Measurements from ENCODE around the gene NPNT.

NPNT gene

DNA sequence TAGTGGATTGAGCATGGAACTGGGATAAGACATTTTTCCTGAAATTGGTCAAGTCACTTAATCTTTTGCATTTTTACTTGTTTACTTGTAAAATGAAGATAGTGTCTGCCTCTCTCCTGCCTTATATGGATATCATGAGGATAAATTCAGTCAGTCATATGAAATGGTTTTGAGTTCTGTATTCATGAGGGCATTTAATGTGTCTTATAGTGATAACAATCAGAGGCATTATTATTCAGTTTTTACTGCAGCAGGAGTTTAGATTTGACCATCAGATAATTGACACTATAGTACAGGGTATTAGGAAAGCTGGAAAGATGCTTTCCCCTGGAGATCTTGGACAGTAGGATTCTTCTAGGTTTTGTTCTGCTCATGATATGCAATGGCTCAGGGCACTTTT, 26.0 kb downstream of the NPNT start:
- DNase-seq = no peak

DNA sequence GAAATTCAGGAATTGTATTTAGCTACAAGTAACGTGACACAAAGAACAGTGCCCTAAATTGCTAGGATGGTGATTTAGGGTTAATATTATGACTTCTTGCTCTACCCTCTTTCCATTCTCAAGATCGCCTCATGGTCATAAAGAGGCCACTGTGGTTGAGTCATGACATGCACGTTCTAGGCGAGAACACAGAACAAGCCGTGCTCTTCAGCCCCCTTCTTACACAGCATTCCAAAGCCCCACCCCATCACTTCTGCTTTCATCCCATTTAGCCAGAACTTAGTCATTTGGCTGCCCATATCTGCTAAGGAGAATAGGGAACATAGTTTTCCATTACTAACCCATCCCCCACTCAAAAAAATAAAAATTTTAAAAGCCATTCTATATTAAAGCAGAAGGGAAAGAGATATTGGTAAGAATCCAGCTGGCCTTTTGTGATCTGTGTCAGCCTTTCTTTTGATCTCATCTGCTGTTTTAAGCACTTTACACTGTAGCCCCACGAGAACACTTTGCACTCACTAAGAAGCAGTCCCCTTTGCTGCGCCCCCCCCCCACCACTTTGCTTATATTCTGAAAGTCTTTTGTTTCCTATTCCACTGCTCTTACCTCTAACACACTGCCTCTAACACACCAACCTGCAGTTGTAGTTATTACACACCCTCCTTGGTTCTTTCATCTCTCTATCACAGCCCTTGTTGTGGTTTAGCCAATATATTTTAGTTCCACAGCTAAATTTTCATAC, 28.4 kb downstream of the NPNT start:
- no peak for DNase-seq

DNA sequence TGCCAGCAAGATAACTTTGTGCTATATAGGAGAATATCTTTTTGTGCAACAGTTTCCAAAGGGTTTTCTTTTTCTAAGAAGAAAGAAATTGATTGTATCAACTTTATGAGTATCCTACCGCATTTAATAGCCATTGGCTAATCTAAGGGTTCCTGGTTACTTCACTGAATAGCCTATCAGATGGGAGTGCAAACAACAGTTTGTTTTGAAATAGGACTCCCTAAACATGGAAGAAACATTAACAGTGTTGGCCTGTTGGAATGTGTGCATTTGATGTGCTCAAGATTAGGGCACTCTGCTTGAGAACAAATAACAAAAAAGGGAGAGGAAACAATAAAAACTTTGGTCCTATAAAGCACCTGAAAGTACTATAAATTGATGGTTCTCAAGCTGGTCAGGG, 29.1 kb downstream of the NPNT start:
- no peak for DNase-seq

DNA sequence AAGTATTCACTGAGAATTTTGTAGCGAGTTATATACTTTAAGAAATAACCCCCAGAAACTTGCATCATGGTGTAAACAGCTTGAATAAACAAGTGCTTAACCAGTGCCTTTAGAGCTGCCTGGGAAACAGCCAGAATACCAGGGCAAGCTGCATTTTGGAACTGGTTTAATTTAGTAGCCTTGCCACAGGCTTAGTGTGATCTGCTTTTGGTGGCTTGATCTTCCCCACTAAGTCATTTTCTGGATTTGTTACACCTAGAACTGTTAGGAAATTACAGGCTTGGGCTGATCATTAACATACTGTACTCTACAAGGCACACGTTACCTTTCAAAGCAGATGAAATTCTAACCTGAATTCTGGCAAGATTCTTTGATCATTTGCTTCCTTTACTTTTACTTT, 35.4 kb downstream of the NPNT start:
- DNase-seq = no peak

DNA sequence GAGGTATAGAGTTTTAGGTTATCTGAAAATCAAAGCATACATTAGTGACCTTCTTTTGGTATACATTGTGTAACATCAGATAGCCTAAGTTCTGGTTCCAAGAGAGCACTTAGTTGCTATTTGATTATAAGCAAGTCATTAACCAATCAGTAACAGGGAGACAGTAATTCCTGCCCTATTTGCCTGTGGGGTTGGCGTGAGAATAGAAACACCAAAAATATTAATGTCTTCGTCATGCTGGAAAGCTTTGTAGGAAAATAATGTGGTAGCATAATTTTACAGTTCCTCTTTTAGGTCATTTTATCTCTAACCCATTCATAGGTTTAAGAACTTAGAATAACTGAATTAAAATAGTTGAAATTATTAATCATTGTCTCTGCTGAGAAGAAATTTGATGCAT, 37.8 kb downstream of the NPNT start:
- no peak for DNase-seq

DNA sequence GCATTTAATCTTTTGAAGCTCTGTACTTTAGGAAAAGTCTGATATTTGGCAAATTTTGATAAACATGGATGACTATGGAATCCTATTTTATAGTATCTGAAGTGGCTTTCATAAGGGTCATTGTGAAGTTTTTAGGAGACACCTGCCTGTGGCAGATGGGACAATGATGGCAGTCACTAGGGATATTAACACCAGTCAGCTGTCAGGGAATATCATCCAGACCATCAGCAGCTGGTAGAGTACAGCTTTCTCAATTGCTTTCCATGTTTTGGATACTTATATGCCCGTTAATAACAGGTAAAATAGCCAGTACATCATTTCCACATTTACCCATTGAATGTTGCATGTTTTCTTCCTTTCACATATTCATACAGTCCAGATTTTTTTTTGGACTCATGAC, 39.1 kb downstream of the NPNT start:
- DNase-seq = no peak

DNA sequence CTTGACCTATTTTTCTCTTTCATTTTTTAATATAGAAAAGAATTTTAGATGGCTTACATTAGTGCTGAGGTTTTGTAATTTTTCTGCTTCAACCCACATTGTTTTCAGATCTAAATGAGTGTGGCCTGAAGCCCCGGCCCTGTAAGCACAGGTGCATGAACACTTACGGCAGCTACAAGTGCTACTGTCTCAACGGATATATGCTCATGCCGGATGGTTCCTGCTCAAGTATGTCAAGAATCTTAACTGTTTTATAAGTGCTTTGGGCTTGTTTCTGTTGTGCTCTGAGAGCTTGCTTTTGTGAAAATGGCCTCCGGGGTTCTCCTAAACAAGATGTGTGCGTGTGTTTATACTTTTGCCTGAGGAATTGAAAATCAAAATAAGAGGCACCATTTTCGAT, 41.6 kb downstream of the NPNT start:
- DNase-seq = no peak

DNA sequence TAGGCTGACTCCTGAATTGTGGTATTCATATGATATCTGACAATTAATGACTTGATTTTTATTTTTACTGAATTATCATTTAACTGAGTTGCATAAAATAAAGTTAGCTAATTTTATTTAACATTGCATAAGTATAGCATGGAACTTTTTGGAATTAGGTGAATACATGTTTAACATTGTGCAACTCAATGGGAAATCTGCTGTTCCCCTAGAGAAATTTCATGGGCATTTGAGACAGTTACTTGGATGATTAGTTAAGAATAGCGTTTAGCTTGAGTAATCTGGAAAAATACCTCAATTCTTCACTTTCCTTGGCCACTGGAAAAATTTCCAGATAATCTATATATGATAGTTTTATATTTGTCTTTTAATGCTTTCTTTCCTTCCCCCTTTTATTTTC, 42.5 kb downstream of the NPNT start:
- no peak for DNase-seq

DNA sequence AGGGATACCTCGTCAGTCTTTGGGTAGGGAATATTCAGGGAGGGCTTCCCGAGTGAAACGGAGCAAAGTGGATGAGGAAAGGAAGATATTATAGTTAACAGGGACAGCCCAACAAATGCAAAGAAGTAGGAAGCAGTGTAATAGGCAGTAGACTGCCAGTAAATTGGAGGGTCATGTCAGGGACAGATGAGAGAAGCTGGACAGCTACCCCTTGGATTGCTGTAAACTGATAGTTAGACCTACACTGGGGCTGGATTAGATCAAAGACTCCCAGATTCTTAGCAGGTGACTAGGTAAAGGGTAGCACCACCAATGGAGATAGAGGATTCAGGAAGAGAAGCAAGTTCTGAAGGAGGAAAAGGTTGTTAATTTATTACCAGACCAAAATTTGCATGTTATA, 48.0 kb downstream of the NPNT start:
- no peak for DNase-seq

DNA sequence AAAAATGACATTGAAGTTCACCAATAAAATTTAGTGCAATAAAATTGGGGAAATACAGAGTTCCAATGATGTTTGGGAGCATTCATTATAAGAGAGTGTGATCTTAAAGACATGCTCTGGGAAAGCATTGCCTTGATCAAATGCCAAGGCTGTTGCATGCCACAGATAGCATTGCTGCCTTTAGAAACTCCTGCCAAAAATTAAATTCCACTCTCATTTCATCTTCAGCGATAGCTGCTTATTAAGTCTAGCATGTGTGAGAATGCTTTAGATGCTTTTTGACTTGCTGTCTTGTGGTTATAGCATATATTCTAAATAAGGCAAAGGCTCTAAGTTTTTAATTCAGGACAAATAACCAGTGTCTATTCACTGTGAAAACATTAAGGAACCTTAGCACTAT, 49.3 kb downstream of the NPNT start:
- no peak for DNase-seq

DNA sequence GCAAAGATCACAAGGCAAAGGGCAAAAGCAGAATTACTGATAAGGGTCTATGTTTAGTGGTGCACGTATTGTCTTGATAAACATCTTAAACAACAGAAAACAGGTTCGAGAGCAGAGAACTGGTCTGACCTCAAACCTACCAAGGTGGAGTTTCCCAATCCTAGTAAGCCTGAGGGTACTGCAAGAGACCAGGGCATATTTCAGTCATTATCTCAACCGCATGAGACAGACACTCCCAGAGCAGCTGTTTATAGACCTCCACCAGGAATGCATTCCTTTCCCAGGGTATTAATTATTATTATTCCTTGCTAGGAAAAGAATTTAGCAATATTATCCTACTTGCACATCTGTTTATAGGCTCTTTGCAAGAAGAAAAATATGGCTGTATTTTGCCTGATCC, 51.5 kb downstream of the NPNT start:
- no peak for DNase-seq

DNA sequence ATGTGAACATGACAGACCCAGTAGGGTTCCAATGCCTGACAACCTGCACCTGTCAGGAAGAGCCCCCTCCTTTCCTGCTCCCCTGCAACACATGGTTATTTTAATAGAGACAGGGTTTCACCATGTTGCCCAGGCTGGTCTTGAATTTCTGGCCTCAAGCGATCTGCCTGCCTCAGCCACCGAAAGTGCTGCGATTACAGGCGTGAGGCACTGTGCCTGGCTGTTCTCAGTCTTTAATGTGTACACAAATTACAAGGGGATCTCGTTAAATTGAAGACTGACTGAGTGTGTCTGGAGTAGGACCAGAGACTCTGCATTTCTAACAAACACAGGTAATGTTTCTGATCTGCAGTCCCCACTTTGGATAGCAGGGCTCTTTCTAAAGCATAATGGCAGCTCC, 55.4 kb downstream of the NPNT start:
- peak; percentile 73 for DNase-seq

DNA sequence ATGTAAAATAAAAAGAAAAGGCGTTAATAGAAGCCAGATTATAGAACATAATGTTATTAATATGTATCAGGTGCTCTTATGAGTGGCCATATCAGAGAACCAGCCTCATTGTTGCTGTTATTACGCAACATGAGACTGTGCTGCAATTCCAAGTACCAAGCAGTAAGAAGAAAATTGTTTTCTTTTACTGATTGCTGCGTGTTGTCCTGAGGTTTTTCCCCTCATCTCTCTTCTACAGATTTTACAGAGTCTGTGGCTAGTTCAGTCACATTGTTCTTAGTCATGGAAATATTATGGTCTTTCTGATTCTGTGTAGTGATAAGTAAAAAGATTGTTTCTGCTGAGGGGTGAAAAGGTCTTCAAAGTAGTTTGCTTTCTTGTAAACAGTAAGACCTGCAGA, 55.9 kb downstream of the NPNT start:
- DNase-seq = no peak

DNA sequence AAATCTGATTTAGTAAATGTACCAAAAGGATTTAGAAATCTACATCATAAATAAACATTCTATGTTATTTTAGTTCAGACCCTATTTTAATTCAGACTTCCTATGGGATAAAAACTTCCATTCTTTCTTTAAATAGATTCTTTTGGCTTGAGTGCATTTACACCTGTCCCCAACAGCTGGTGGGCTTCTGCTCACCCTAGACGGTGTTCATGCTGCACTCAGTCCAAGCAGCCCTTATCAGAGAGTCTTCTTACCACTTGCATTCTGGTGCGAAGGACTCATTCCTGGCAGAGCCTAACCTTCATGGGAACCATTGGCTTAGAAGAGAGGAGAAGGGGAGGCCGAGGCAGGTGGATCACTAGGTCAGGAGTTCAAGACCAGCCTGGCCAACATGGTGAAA, 57.3 kb downstream of the NPNT start:
- no peak for DNase-seq

DNA sequence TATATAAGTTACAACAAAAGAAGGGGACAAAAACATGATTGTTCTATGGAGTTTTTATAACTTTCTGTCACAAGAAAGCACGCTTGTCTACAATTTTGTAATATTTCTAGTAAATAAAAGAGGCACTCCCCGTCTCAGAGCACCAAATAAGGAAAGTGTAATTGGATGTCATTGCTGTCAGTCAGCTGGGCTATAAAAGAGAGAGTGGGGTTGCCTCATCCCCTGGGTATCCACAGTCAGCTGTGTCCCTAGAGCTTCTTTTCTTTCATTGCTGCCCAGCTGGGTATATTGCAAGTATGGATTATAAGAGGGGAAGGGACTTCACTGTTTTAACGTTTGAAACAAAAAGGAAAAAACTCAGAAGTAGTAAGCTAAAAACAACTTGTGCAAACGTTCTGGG, 61.3 kb downstream of the NPNT start:
- no peak for DNase-seq

DNA sequence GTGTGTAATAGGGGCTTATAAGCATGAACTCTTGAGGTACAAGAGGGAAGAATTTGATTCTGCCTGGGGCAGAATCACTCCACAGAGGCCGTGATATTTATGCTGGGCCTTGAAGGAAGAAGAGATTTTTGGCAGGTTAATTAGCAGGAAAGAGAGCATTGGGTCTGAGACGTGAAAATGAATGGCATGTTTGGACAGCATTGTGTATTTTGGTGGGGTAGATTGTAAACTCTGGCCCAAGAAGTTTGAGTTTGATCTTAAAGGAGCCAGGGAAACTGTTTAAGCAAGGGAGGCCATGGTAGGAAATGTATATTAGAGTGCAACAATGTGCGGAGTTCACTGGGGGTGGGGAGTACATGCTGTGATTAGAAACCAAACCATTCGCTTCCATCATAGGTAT, 62.4 kb downstream of the NPNT start:
- DNase-seq = no peak

DNA sequence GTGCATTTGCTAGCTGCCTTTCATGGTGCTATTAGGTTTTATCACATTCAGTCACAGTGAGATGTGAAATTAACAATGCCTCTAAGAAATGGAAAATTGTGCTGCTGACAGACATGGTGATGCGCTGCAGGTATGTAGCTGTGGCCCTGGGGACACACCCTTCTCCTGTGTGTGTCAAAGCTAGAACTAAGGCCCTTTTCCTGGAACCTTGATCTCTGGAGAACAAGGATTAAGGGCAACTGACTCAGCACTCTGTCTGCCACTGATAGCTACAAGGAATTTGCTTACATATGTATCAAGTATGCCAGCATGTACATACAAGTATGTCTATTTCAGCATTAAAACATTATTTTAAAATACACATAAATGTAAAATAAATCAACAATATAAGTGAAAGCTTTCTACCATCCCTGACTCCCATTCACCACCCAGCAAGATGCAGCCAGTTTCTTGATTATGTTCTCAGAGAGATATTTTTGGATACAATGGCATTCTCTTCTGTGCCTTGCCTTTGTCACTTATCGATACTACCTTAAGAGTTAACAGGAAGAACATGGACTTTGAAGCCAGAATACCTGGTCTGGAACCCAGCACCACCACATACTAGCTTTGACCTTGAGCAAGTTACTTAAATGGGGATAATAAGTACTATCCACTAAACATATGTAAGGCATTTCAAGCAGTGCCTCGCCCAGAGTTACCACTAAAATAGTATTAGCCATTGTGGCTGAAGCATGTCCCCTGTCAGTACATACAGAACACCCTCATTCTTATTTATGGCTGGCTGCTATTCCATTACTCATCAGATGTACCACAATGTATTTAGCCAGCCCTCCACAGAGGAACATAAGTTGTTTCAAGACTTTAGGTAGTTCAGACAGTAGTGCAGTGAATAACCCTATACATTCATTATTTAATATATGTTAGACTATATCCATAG, 68.5 kb downstream of the NPNT start:
- no peak for DNase-seq

DNA sequence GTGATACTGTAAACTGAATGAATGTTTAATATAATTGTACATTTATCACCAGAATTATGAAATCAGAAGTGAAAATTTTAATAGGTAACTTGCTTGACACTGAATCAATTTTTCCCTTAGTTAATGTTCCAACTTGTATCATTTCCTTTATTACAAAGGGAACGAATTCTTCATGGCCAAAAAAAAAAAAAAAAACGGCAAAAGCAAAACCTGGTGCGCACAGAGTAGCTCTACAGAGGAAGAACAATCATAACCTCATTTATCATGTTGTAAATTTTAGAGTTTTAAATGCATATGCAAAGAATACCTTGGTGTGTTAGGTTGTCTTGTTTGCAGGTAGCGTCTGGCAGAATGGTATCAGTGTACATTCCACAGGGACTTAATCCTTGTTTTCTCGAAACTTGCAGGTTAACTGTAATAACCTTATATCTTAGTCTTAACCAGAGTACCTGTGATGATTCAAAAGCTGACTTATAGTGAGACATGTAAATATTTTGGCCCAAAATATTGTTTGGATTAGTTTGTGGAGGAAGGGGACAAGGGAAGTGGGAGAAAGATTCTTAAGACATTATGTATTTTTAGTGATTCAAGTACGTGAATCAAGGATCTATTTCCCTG, 70.0 kb downstream of the NPNT start:
- DNase-seq = no peak

DNA sequence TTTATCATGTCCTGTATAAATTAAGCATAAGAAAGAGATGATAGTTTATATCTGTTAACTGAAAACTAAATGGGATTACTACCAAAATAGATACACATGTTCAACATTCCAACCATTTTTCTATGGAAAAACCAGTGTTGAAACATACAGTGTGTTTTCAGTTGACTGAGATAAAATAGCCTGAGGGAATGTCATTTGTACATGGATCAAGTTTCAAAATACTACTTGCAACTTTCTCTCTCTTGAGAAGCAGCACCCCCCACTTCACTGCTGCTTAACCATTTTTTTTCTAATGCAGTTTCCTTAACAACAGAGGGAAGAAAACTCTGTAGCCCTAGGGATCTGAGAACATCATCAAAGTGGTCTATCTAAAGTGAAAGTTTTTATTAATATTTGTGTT, 70.8 kb downstream of the NPNT start:
- DNase-seq = no peak

DNA sequence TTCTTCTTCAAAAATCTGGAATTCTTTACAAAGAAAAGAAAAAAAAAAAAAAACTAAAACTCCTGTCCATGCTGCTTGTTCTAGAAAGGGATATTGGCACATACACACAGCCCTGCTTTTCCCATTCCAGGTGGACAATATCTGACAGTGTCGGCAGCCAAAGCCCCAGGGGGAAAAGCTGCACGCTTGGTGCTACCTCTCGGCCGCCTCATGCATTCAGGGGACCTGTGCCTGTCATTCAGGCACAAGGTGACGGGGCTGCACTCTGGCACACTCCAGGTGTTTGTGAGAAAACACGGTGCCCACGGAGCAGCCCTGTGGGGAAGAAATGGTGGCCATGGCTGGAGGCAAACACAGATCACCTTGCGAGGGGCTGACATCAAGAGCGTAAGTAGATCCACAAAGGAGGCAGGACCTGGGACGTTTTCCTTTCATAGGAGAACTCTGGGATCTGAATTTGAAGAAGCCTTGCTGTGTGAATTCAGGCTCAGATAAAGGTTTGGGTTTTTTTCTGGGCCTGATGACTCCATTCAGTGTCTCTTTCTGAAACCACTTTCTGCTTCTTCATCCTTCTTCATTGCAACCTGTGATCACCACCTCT, 71.9 kb downstream of the NPNT start:
- DNase-seq = no peak

DNA sequence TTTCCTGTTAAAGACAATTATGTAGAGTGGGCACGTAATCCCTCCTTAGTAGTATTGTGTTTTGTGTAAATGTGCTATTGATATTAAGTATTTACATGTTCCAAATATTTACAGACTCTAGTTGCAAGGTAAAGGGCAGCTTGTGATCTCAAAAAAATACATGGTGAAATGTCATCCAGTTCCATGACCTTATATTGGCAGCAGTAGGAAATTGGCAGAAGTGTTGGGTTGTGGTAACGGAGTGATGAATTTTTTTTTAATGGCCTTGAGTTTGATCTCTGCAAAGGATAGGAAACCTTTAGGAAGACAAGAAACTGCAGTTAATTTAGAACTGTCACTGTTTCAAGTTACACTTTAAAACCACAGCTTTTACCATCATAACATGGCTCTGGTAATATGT, 74.3 kb downstream of the NPNT start:
- DNase-seq = no peak

DNA sequence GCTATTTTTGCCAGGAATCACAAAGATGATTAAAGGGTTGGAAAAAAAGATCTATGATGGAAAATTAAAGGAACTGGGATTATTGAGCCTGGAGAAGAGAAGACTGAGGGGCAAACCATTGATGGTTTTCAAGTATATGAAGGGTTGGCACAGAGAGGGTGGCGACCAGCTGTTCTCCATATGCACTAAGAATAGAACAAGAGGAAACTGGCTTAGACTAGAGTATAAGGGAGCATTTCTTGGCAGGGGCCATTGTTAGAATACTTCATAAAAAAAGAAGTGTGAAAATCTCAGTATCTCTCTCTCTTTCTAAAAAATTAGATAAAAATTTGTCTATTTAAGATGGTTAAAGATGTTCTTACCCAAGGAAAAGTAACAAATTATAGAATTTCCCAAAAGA, 75.1 kb downstream of the NPNT start:
- DNase-seq = no peak

DNA sequence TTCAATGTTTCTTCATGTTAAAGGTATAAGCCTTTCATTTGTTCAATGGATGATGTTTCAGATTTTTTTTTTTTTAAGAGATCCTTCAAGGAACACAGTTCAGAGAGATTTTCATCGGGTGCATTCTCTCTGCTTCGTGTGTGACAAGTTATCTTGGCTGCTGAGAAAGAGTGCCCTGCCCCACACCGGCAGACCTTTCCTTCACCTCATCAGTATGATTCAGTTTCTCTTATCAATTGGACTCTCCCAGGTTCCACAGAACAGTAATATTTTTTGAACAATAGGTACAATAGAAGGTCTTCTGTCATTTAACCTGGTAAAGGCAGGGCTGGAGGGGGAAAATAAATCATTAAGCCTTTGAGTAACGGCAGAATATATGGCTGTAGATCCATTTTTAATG, 75.8 kb downstream of the NPNT start:
- no peak for DNase-seq

All from NCI-H146 (cell line).